Ascending aorta (tissue), 2 donors: ENCODE data around the gene WDR93. TPM values are rescaled to one million over a fixed set of nuclear protein-coding genes. Genes with fewer than 3 reads are reported as not detected.

ENCODE experiments used
- DNase-seq, 2 donors: peaks; one replicate each; pipeline ENCODE4 v3.0.0-alpha.2; 2019; ENCODE audit warnings: low spot score in 2 of 2
- H3K27ac ChIP-seq, 2 donors: fragments of 200-600 bp; sonication (generic); one replicate each; pipeline ENCODE4 v1.5.1; 2016 to 2017; ENCODE audit warnings: mild to moderate bottlenecking in 1 of 2
- H3K27me3 ChIP-seq: fragments of 200-600 bp; sonication (generic); one replicate; pipeline ENCODE4 v1.5.1; 2017
- H3K36me3 ChIP-seq, 2 donors: fragments of 200-600 bp; sonication (generic); one replicate each; pipeline ENCODE4 v1.5.1; 2016
- H3K4me1 ChIP-seq, 2 donors: fragments of 200-600 bp; sonication (generic); one replicate each; pipeline ENCODE4 v1.5.1; 2016 to 2017; ENCODE audit warnings: mild to moderate bottlenecking in 1 of 2
- H3K4me3 ChIP-seq, 2 donors: fragments of 200-600 bp; sonication (generic); one replicate each; pipeline ENCODE4 v1.5.1; 2016 to 2017; ENCODE audit warnings: mild to moderate bottlenecking in 1 of 2
- H3K9me3 ChIP-seq, 2 donors: fragments of 200-600 bp; sonication (generic); one replicate each; pipeline ENCODE4 v1.5.1; 2016
- intact Hi-C: fragments of 100-400 bp; cut with DNase I; formaldehyde crosslinking; loops from one replicate; pipeline ENCODE4 v1.15.1; 2023
- total RNA-seq: library from RNA; depleted of rRNA; stranded (reverse); fragments of >200 nt; gene quantifications from one replicate; pipeline ENCODE4 v1.1.0, GENCODE V29; 2016
- TF ChIP-seq, protein P1 (sequence below), 3 experiments: fragments of 200-600 bp in 2 of 3; fragments of 450-650 bp in 1 of 3; sonication (generic) in 2 of 3; IDR thresholded peaks; one replicate each; pipeline ENCODE4 v1.5.1; 2016 to 2019; ENCODE audit warnings: antibody characterized with exemption in 3 of 3, mild to moderate bottlenecking in 1 of 3, moderate library complexity in 1 of 3

Gene WDR93
- total RNA-seq, 1 donor from 2014 or later = not detected

DNA sequence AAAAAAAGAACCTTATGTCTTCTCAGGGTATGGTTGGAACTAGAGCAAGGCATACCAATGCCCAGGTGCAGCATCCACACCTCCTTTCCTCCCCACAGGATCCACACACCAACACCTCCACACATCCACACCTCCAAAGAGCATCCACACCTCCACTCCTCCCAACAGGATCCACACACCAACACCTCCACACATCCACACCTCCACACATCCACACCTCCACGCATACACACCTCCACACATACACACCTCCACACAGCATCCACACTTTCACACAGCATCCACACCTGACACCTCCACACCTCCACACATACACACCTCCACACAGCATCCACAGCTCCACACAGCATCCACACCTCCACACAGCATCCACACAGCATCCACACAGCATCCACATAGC is 55.2 kb downstream of the WDR93 start:
- intact Hi-C loops = no loop called here
- DNase-seq = no peak
- Histone ChIP-seq H3K4me1 (peaks cover 6 to 11% of the 10 kb centered on the region in 2 donors), H3K9me3 (no peaks in the 10 kb centered on the region), H3K36me3 (no peaks in the 10 kb centered on the region), H3K27ac (no peak overlapping the region), H3K27me3 (no peaks in the 10 kb centered on the region), H3K4me3 (no peak overlapping the region)
- TF ChIP-seq, protein P1, sequence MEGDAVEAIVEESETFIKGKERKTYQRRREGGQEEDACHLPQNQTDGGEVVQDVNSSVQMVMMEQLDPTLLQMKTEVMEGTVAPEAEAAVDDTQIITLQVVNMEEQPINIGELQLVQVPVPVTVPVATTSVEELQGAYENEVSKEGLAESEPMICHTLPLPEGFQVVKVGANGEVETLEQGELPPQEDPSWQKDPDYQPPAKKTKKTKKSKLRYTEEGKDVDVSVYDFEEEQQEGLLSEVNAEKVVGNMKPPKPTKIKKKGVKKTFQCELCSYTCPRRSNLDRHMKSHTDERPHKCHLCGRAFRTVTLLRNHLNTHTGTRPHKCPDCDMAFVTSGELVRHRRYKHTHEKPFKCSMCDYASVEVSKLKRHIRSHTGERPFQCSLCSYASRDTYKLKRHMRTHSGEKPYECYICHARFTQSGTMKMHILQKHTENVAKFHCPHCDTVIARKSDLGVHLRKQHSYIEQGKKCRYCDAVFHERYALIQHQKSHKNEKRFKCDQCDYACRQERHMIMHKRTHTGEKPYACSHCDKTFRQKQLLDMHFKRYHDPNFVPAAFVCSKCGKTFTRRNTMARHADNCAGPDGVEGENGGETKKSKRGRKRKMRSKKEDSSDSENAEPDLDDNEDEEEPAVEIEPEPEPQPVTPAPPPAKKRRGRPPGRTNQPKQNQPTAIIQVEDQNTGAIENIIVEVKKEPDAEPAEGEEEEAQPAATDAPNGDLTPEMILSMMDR (IDR thresholded peaks at IDR 0.05) = no peak

DNA sequence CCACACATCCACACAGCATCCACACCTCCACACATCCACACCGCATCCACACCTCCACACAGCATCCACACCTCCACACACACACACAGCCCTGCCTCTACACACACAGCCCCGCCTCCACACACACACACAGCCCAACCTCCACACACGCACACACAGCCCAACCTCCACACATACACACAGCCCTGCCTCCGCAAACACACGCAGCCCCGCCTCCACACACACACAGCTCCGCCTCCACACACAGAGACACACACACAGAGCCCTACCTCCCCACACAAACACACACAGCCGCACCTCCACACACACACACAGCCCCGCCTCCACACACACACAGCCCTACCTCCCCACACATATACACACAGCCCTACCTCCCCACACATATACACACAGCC is 55.8 kb downstream of the WDR93 start:
- H3K27ac ChIP-seq = no peak overlapping the region
- no peak overlapping the region for H3K4me3 ChIP-seq
- intact Hi-C loops = no loop called here
- H3K9me3 ChIP-seq = no peaks in the 10 kb centered on the region
- H3K27me3 ChIP-seq = no peaks in the 10 kb centered on the region
- no peak for DNase-seq
- H3K36me3 ChIP-seq = no peaks in the 10 kb centered on the region
- H3K4me1 ChIP-seq = peaks cover 6 to 15% of the 10 kb centered on the region in 2 donors
- TF ChIP-seq, protein P1 (IDR thresholded peaks at IDR 0.05) = no peak

- no peaks in the 10 kb centered on the region for H3K36me3 ChIP-seq
- H3K27ac ChIP-seq = no peak overlapping the region
- no peaks in the 10 kb centered on the region for H3K9me3 ChIP-seq
- H3K4me1 ChIP-seq = peaks cover 6 to 16% of the 10 kb centered on the region in 2 donors
- TF ChIP-seq, protein P1 (IDR thresholded peaks at IDR 0.05) = no peak
- intact Hi-C loops = no loop called here
- no peaks in the 10 kb centered on the region for H3K27me3 ChIP-seq
- DNase-seq = no peak
- H3K4me3 ChIP-seq = no peak overlapping the region
These were observed 57.4 kb downstream of the WDR93 start for GRCh38 chr15:89747708-89748682.

GRCh38 chr15:89749054-89749453 is 58.4 kb downstream of the WDR93 start:
- no peak overlapping the region for H3K4me3 ChIP-seq
- intact Hi-C loops = no loop called here
- H3K36me3 ChIP-seq = no peaks in the 10 kb centered on the region
- no peak overlapping the region for H3K27ac ChIP-seq
- peaks cover 6 to 16% of the 10 kb centered on the region in 2 donors for H3K4me1 ChIP-seq
- no peaks in the 10 kb centered on the region for H3K9me3 ChIP-seq
- no peak for DNase-seq
- H3K27me3 ChIP-seq = no peaks in the 10 kb centered on the region
- TF ChIP-seq, protein P1 (IDR thresholded peaks at IDR 0.05) = no peak

GRCh38 chr15:89749526-89749925 is 58.9 kb downstream of the WDR93 start:
- intact Hi-C loops = no loop called here
- H3K4me1 ChIP-seq = peaks cover 6 to 16% of the 10 kb centered on the region in 2 donors
- no peaks in the 10 kb centered on the region for H3K9me3 ChIP-seq
- TF ChIP-seq, protein P1 (IDR thresholded peaks at IDR 0.05) = no peak
- H3K27ac ChIP-seq = no peak overlapping the region
- H3K4me3 ChIP-seq = peak overlapping the region; percentile 77 to 78
- H3K27me3 ChIP-seq = no peaks in the 10 kb centered on the region
- no peaks in the 10 kb centered on the region for H3K36me3 ChIP-seq
- no peak for DNase-seq
